Right forelimb (tissue), 1 donor: ENCODE results near the gene SCAP.

Experiments used
- DNase-seq: peaks from one replicate; pipeline ENCODE4 v3.0.0-alpha.2; 2018

The SCAP gene

DNA sequence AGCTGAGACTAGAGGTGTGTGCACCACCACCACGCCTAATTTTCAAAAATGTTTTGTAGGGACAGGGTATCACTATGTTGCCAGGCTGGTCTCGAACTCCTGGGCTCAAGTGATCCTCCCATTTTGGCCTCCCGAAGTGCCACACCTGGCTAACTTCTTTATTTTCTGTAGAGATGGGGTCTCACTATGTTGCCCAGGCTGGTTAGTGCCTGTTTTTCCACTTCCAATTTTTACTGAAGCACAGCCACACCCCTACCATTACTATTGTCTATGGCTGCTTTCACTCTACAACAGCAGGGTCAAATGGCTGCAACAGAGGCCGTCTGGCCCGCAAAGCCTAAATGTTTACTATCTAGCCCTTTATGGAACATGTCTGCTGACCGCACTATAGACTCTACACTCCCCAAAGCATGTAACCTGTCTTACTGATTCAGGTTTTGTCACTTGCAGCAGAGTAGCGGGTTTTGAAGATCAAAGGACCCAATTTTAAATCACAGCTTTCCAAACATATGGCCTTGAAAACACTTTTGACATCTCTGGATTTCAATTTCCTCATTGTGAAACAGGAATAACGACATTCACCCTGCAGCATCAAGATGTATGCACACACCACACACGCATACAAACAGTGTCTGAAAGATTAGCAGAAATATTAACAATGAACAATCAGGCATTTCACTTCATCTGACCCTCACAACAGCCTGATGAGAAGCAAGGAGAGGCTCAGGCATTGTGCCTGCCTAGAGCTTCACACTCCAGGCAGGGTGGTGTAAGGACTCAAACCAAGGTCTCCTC, 46.1 kb downstream of the SCAP start:
- peak; percentile 5 for DNase-seq

DNA sequence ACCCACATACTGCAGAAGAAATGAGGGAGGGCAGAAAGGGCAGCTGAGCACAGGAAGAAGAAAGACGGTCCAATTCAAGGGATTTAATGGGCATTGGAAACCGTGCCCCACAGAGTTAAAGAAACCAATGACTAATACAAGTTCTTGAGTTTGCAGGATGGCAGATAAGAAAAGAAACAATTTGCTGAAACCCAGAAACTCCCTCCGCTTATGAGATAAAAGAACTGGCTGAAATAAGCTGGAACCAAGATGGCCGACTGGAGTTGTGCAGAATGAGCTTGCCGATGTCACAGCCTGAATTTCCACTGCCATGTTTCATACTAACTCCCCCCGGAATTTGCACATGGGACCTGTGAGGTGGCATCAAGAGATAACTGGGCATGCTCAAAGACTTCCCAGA, 47.1 kb downstream of the SCAP start:
- DNase-seq, result peak; percentile 13

DNA sequence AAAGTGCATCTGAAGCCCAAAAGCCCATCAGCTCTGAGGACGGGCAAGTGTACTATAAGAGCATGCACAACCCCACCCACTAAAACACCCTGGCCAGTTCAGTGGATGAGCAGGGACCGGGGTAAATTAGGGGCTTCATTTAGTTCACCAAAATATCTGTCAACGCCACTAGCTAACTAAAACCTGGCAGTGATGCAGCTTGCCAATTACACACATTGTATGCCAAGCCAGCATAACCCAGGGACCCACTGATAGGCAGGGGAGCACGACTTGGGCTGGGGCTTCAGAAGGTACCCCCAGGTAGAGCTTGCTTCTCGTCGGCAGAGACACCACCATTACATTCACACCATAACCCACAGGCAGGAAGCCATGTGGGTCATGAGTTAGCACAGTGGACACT, 47.9 kb downstream of the SCAP start:
- DNase-seq, result peak; percentile 26

DNA sequence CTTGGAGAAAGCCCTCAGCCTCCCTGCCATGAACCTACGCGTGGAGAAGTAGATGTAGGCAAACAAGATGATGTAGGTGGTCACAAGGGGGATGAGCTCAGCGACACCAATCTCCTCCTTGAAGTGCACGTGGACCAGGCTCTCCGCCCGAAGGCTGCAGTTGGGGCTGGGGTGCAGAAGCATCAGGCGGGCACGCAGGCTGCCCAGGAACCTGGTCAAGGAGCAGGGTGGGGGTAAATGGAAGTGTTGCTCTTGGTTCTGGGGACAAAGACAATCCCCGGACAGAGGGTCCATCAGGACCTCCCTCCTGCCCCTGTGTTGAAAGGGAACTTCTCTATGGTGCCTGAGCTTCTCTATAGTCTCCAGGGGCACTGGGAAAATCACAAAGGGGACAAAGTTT, 49.8 kb downstream of the SCAP start:
- DNase-seq, result no peak

DNA sequence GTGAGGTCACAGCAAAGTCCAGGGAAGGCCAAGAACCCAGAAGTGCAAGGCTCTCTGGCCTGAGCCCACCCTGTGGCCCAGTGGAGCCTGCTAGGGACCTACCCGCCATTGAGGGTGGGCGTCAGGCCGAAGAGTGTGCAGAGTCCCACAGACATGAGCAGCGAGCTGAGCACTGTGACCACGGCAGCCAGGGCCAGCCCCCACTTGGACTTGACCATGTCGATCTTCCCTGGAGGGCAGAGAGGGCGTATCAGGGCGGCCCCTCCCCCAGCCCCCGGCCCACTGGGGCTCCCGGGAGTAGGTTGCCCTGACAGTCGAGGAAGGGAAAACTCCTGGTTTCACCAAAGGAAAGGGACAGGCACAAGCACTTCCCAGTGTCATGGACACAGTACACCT, 50.4 kb downstream of the SCAP start:
- DNase-seq, result no peak

DNA sequence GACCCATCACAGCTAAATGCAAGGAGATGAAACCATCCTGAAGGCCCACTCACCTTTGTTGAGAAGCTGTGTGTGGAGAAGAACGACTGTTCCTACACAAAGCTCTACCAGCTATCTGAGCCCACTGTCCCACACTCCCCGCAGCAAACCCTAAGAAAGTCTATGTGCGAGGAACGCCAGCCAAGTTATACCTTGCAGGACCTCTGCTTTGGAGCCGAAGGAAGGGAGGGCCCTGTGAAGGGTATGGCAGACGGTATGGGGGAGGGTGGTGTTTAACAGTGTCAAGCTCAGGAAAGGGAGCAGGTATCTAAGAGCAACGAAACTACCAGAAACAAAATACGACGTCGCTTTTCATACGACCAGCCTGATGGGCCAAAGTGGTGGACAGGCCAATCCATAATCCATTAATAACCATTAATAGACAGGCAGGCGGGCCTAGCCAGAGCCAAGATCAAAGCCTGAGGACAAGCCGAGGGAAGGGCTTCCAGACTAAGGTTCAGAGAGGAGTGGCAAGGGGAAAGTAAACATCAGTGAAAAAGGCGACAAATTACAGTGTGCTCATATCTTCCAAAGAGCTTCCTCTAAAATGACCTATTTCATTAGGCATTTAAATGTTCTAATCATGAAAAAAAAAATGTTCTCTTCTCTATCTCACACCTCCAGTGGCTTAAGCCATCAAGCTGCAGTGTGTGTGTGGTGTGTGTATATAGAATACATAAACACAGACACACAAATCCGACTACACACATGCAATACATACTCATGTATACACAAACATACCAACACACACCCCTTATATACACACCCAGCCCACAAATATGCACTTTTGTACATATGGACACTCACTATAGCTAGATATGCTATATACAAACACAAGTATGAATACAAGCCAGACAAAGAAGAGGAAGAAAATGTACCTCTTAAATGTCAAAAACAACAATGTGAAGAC, 51.0 kb downstream of the SCAP start:
- no peak for DNase-seq

DNA sequence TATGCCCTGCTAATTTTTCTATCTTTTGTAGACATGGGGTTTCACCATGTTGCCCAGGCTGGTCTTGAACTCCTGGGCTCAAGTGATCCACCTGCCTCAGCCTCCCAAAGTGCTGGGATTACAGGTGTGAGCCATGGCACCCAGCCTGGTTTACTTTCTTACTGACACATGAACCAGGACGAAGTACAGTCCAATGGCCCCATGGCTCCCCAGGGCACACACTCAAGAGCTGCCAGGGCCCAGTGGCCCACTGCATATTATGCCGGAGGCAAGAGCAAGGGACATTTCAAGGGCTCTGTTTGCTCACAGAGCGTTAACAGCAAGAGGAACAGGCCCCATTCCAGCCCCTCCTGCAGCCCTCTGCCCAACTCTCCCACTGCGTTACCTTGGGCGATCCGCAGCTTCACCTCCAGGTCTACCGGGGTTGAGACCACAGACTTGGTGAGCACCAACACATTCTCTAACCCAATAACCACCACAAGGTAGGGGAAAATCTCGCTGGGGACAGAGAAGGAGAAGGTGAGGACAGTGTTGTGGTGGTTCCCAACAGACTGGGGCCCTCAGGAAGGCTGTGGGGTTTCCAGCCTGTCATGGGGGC, 52.1 kb downstream of the SCAP start:
- no peak for DNase-seq

DNA sequence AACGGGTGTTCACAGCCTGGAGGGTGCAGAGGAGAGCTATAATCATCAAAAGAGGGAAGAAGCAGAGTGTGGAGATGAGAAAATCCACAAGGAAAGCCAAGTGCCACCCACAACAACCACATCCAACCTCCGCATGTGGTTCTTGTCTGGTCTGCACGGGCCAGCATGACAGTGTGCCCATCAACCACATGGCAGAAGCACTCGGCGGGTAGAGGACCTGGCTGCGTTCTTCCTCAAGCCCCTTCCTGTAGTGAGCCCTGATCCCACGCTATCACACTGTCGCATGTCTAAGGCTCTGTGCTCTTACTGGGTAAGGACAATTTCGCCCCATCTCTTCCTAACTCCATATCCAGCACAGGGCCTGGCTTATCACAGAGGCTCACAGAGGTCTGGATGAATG, 53.0 kb downstream of the SCAP start:
- no peak for DNase-seq

DNA sequence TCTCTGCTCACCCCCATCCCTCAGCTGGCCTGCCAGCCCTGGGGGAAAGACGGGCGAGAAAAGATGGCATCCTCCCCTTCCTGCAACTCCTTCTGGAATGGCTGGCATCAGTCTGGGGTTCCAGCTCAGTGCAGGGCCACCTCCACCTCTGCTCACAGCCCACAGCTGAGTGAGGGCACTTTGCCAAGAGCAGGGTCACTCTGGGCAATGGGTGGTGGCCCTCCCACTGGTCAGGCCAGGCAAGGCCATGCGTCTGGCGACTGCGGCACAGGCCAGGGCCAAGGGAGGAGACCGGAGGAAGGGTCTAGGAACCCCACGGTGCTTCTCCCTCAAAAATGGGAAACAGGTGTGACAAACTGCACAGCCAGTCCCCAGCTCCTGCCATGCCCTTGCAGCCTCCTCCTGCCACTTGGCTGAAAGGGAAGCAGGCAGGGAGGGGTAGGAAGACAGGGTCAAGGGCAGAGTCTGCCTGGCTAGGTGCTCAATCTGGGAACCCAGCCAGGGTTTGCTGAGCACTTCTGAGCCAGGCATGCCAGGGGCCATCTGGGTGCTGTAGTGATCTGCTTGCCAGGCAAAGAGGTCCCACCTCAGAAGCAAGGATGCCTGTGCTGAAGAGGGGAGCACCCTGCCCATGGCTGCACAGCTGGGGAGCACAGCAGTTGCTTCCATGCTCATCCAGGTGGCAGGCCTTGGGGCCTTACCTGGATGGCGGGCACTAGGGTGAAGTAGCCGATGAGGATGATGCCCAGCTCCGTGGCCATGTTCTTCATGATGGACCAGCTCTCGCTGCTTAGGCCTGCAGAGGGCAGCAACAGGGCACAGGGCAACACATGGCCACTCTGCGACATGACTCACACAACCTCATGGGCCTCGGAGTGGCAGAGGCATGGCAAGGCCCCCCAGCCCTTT, 53.7 kb downstream of the SCAP start:
- DNase-seq, result no peak

DNA sequence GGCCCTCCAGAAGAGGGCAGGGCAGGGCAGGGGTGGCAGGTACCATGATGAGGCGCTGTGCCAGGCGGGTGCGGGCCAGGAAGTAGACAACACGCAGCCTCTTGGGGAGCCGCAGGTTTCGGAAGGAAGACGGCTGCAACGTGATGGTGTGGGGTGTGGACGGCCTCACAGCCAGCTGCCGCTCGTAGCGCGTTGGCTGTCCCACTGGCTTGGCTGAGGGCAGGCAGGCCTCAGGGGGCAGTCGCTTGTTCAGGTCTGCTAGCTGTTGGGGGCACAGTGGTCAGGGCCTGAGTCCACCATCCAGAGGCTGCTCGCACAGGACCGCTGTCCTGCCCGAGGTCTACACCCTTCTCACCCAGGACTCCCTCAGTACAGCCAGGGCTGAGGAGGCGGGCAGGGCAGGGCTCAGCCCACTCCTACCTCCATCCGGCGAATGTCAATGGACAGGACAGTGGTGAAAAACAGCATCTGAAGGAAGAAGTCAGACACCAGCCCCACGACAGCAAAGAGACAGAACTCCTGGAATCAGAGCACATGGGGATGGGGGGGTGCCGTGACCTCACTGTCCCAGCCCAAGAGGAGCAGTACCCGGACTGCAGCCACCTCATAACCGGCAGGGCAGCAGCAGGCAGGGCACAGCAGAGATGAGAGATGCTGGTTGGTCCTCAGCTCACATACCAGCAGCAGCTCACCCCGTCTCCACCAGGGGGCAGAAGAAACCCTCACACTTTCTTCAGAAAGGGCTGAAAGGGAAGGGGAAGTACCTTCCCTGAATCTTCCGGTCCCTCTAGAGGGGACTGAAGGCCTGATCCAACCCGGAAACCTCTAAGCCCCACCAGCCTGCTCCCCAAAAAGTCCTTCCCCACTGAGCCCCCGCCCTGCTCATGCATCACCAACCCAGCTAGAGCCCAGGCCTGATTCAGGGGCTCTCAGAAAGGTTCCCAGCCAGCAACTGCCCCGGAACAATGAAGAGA, 54.9 kb downstream of the SCAP start:
- peak; percentile 87 for DNase-seq

DNA sequence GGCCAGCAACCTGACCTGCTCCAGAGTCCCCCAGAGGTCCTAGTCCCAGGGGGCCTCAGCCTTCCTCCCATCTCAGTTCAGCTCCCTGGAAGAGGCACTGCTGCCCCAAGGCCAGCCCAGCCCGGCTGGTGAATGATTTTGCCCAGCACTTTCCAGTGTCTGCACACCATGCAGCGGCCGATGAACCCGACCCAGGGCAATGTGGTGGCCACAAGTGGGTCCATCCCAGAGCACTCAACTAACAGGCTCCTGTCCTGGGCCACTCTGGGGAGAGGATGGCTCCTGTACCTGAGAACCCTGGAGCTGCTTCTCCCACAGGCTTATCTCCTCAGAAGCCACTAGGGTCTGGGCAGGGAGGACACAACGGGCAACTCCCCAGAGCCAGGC, 55.7 kb downstream of the SCAP start:
- DNase-seq, result no peak

DNA sequence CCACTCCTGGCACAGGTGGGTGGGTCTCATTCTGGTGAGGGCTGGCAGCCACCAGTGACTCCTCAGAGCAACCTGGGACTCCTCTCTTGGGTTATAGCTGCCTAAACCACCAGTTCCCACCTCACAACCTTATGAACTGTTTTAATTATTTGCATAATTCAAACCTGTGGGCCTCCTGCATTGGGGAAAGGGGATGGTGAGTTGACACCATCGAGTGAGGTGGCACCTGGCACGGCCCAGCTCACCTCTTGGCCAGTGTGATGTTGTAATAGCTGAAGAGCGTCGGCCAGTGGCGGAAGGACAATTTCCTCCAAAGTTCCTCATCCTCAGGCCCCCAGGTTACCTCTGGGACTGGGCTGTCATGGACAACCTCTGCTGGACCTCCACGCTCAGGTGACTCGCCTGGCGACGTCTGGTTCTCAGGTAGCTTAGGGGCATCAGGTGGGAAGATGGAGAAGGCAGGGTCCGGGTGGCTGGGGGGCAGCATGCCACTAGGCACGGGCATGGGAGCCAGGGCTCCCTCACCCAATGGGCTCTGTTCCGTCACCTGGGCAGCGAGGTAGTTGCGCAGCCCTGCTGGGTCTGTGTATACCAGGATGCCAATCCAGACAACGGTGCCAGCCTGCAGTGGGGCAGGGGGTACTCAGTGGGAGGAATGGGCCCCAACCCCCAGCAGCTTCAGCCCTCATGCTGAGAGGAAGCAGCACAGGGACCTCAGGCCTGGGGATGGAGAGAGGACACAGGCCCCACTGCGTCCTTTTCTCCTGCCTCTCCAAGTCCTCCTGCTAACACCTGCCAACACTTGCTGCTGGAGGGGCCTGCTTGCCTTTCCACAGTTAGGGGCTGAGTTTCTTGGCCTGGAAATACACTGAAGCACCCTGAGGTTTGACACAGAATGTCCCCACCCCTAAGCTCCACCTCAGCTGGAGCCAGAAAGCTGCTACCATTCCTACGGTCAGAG, 56.4 kb downstream of the SCAP start:
- DNase-seq, result no peak

DNA sequence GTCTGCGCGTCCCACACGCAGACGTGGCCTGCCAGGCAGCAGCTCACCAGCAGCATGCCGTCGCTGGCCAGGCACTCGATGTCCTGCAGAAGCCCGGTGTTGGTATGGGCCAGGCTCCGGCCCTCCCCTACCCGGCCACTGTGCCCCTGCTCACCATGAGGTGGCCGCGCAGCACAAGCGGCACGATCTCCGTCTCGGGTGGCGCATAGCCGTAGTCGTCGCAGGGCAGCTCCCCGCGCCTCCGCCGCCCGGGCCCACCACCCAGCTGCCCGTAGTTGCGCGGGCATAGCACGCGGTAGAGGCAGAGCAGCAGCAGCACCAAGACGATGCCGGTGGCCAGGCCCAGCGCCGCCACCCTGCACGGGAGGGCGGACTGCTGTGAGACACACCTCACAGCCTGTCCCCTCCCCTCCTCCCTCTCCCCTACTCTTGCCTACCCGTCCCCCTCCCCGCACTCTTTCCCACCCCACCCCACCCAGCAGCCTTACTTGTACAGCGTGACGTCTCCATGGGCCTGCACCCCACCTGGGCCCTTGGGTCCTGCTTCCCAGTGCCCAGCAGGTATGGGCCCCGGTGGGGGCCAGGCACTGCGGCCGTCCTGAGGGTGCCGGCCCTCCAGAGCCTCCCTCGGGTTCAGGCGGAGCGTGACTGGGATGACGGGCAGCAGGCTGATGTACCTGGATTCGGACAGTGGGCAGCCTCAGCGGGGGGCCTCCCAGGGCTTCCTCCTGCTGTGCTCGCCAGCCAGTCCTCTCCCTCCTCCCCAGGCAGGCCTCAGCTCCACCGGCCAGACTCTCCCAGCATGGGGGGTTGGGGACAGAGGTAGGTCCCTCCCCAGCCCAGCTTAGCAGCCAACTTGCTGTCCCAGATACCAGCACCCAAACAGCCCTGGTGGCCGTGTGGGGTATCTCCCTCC, 57.3 kb downstream of the SCAP start:
- DNase-seq, result no peak

DNA sequence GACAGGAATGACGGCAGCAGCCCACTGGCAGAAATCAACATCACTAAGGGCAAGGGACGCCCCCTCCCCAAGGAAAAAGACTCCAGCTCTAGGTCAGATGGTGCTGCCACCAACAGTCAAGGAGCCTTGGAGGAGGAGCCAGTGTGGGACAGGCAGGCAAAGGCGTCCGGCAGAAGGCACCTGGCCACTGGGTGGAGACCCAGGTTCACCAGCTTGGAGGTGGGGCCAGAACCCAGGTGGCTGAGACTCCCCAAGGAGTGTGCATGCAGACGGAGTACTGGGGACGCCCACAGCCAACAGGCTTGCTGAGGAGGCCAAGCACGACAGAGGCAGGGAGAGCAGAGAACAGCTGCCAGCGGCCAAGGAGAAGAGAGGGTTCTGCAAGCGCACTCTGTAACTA, 59.7 kb downstream of the SCAP start:
- DNase-seq, result no peak

DNA sequence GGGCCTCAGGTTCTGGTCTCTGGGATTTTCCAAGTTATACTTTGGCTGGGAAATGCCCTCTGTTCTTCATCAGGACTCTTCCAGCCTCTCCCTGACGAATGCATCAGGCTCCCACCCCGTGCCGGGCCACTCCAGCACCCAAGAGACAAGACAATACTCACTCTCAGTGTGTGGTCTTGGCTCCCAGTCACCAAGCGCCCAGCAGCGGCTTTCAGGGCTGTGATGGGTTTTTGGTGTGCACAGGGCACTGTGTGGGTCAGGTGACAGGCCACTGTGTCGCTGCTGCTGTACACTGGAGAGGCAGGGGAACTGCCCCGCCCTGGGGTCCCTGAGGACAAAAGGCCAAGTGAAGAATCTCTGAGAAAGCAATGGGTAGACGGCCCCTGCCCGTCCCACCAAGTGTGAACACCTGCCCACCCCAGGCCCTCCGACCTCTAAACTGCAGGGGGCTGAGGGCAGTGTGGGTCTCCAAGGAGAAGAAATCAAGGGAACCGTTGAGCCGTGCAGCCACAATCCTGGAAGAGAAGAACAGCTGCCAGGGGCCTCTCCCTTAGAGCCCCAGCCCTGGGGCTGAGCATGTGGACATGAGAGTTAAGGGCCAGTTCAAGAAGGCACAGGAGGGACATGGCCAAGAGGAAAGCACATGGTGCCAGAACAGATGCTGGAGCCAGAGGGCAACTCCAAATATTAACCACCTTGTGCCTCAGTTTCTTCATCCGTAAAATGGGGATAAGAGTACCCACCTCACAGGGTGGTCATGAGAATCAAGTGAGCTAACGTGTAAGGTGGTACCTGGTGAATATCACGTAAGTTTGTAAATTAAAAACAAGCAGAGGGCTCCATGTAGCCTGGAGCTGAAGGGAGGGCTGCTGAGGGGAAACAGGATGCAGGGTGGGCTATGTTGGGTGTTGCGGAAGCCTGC, 60.8 kb downstream of the SCAP start:
- no peak for DNase-seq

DNA sequence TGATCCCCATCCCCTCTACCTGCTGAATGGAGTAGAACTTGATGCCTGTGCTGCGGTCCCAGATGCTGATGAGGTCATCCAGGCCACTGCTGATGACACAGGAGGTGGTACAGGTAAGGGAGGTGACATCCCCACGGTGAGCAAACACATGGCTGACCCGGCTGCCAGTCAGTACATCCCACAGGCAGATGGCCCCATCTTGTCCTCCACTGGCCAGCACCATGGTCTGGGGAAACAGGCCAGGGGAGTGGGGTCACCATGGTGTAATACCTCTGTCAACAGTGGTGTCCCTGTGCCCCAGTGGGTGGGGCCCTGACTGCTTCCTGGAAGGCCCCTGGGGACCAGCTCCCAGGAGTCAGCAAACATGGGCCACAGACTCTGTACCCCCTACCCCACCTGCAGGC, 61.6 kb downstream of the SCAP start:
- no peak for DNase-seq

DNA sequence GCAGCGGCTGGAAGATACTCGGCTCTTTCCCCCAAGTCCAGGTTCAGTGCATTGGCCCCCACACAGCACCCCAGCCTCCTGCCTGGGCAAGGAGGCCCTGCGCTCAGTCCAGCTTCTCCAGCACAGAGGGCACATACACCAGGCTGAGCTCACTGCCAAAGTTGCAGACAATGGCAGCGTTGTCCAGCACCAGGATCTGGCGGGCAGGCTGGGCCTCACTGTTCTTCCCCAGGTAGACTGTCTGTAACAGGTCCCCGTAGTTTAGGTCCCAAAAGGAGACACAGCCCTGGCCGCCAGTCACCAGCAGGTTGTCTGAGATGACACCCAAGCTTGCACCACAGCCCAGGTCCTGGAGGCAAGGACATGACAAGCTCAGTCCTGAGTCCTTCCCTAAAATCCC, 62.0 kb downstream of the SCAP start:
- no peak for DNase-seq
